SK-N-SH (cell line): ENCODE results near the gene LRRN4CL.

Source experiments
- CTCF ChIP-seq: fragments of 200-600 bp; sonication (generic); IDR thresholded peaks from 2 replicates; pipeline ENCODE4 v1.6.1; 2017; ENCODE audit warnings: antibody characterized with exemption, mild to moderate bottlenecking, moderate library complexity
- FOXM1 ChIP-seq: IDR thresholded peaks from 2 replicates; pipeline ENCODE4 v1.4.0; 2012; ENCODE audit warnings: low read depth, mild to moderate bottlenecking
- MAX ChIP-seq: IDR thresholded peaks from 2 replicates; pipeline ENCODE4 v1.4.0; 2012; ENCODE audit warnings: low read depth
- POLR2AphosphoS5 ChIP-seq: IDR thresholded peaks from 2 replicates; pipeline ENCODE4 v1.6.1; 2012; ENCODE audit warnings: low read depth, low read length
- SMC3 ChIP-seq: IDR thresholded peaks from 2 replicates; pipeline ENCODE4 v1.6.1; 2012; ENCODE audit warnings: low read depth, low read length, improper control_type of control experiment
- YY1 ChIP-seq: IDR thresholded peaks from 2 replicates; pipeline ENCODE4 v1.4.0; 2012; ENCODE audit warnings: low read depth, mild to moderate bottlenecking

DNA sequence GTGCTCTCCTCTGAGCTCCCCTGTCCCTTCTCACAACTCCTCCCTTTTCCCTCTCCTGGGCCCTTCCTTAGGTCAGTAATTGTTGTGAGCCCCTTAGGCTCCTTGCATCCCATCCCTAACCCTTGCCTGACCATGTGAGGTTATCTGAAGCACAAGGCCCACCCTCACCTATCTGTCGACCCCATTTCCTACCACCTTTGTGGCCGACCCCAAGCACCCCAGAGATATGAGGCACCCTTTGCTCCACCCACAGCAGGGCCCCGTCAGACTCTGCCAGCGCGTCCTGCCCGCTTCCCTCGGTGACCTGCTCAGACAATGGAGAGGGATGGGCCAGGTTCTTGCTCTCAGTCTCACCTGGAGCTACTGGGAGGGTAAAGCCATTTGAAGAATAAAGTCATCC lies 19.5 kb upstream of the LRRN4CL start:
- TF ChIP-seq SMC3 (no peak), MAX (no peak), CTCF (no peak), FOXM1 (no peak), YY1 (no peak), POLR2AphosphoS5 (no peak)
